ENCODE results near the gene RMND5B. TPM values are rescaled to one million over a fixed set of nuclear protein-coding genes. Genes with fewer than 3 reads are reported as not detected.
"Not testable (repeated sequence)": the region's sequence is repeated elsewhere in the genome, so short reads cannot be mapped to it uniquely, and the experiment has no call there.

Gene RMND5B
- total and polyA plus RNA-seq, 4 donors = 24.4 to 46.1 (median 36.1) TPM

DNA sequence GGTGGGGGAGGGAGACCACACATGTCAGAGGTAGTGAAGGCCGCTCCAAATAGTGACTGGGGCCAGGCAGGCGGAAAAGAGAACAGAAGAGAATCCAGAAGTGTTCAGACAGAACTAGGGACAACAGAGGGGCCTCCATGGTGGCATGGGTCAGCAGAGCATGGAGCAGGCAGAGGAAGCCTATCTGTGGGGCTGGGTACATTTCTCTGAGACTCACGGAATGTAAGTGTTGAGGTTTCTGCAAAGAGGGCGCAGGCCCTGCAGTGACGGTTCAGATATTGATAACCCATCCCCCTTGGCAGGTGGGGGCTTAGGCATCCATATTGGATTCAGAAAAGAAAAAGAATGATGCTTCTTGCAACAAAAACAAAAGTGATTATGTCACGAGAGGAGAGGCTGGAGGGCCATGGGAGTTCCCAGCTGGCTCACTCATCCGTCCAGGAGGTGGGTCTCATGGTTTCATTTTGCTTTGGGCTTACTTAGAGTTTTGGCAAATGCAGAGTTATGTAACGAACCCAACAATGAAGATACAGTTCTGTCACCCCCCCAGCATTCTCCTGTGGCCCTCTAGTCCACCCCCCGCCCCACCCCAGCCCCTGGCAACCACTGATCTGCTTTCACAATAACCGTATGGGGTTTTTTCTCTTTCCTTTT lies 5.4 kb upstream of the RMND5B start:
- TF ChIP-seq, protein P1, sequence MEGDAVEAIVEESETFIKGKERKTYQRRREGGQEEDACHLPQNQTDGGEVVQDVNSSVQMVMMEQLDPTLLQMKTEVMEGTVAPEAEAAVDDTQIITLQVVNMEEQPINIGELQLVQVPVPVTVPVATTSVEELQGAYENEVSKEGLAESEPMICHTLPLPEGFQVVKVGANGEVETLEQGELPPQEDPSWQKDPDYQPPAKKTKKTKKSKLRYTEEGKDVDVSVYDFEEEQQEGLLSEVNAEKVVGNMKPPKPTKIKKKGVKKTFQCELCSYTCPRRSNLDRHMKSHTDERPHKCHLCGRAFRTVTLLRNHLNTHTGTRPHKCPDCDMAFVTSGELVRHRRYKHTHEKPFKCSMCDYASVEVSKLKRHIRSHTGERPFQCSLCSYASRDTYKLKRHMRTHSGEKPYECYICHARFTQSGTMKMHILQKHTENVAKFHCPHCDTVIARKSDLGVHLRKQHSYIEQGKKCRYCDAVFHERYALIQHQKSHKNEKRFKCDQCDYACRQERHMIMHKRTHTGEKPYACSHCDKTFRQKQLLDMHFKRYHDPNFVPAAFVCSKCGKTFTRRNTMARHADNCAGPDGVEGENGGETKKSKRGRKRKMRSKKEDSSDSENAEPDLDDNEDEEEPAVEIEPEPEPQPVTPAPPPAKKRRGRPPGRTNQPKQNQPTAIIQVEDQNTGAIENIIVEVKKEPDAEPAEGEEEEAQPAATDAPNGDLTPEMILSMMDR (IDR thresholded peaks at IDR 0.05; ENCODE audit: control extremely low read depth, extremely low read depth) = no peak
- Histone ChIP-seq H3K4me1 (ENCODE audit: control insufficient read depth in 5 of 5, insufficient read depth in 5 of 5, low read length in 5 of 5) (peaks cover 0 to 26% (median 10%) of the 10 kb centered on the region in 5 donors), H3K27ac (ENCODE audit: low read depth in 1 of 2, low read length in 1 of 2) (no peak overlapping the region), H3K9me3 (ENCODE audit: control insufficient read depth in 4 of 4, insufficient read depth in 3 of 4, low read length in 3 of 4) (no peaks in the 10 kb centered on the region), H3K4me3 (no peak overlapping the region), H3K9ac (ENCODE audit: insufficient read depth in 1 of 2, low read length in 2 of 2) (no peak overlapping the region), H3K27me3 (ENCODE audit: control insufficient read depth in 3 of 3, insufficient read depth in 3 of 3, low read length in 2 of 3) (peaks cover 0 to 2% (median 0%) of the 10 kb centered on the region in 3 donors), H3K36me3 (ENCODE audit: control insufficient read depth in 4 of 4, insufficient read depth in 4 of 4, low read length in 4 of 4) (peaks cover 0 to 5% (median 0%) of the 10 kb centered on the region in 4 donors)
- DNase-seq (no peak), ATAC-seq (ENCODE audit: insufficient read depth, low FRiP score) (no peak)
- 62 to 75% methylated on average over 10 of the region's 10 CpGs for WGBS, 2 donors

DNA sequence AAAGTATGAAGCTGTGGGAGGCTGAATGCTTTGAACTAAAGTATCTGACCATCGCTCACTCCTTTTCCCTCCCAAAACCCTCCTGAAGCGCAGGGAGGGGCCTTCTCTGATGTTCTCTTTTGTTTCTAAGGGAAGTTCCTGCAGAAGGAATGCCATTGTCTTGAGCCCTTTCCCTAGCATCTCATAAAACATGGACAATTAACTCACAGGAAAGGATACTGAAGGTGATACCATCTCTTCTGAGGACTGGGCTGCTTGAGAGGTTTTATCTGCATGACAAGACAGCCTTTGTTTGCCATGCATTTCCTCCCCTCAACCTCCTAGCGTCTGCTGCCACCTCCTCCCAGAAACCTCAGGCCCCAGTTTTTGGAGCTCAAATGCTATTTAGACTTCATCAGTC lies 4.3 kb upstream of the RMND5B start:
- TF ChIP-seq, protein P1 (IDR thresholded peaks at IDR 0.05; ENCODE audit: control extremely low read depth, extremely low read depth) = no peak
- DNase-seq = no peak
- Histone ChIP-seq H3K9ac (ENCODE audit: insufficient read depth in 1 of 2, low read length in 2 of 2) (no peak overlapping the region), H3K27ac (ENCODE audit: low read depth in 1 of 2, low read length in 1 of 2) (no peak overlapping the region), H3K27me3 (ENCODE audit: control insufficient read depth in 3 of 3, insufficient read depth in 3 of 3, low read length in 2 of 3) (no peaks in the 10 kb centered on the region), H3K36me3 (ENCODE audit: control insufficient read depth in 4 of 4, insufficient read depth in 4 of 4, low read length in 4 of 4) (peaks cover 0 to 3% (median 0%) of the 10 kb centered on the region in 4 donors), H3K4me1 (ENCODE audit: control insufficient read depth in 5 of 5, insufficient read depth in 5 of 5, low read length in 5 of 5) (peaks cover 0 to 22% (median 10%) of the 10 kb centered on the region in 5 donors), H3K9me3 (ENCODE audit: control insufficient read depth in 4 of 4, insufficient read depth in 3 of 4, low read length in 3 of 4) (no peaks in the 10 kb centered on the region), H3K4me3 (no peak overlapping the region)
- WGBS, 2 donors = 52 to 57% methylated on average over 3 of the region's 3 CpGs
- no peak for ATAC-seq (ENCODE audit: insufficient read depth, low FRiP score)

DNA sequence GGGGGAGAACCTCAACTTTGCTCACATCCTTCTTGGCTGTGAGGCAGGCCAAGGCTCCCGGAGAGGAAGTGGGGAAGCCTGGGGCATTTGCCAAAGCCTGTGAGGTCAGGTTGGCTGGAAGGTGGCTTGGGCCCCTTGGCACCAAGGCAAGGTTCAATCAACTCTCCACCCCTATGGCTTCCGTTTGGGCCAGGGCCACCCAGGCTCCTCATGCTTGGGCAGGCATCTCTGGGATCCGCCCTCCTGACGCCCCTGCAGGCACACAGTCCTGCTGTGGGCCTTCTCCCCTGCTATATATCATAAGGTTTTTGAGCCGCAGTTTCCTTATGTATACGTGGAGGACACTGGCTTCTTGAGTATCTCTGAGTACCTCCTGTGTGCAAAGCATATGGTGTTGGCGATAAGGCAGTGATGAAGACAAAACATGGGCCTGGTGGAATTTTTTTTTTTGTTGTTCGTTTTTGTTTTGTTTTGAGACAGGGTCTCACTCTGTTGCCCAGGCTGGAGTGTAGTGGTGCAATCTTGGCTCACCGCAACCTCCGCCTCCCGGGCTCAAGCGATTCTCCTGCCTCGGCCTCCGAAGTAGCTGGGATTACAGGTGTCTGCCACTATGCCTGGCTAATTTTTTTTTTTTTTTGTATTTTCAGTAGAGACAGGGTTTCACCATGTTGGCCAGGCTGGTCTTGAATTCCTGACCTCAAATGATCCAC lies 3.4 kb upstream of the RMND5B start:
- H3K4me3 ChIP-seq; H3K36me3 ChIP-seq (ENCODE audit: control insufficient read depth in 4 of 4, insufficient read depth in 4 of 4, low read length in 4 of 4); DNase-seq; ATAC-seq (ENCODE audit: insufficient read depth, low FRiP score); H3K27me3 ChIP-seq (ENCODE audit: control insufficient read depth in 3 of 3, insufficient read depth in 3 of 3, low read length in 2 of 3); H3K9me3 ChIP-seq (ENCODE audit: control insufficient read depth in 4 of 4, insufficient read depth in 3 of 4, low read length in 3 of 4); H3K27ac ChIP-seq (ENCODE audit: low read depth in 1 of 2, low read length in 1 of 2); H3K9ac ChIP-seq (ENCODE audit: insufficient read depth in 1 of 2, low read length in 2 of 2): not testable (repeated sequence)
- 56 to 72% methylated on average over 14 of the region's 14 CpGs for WGBS, 2 donors
- H3K4me1 ChIP-seq (ENCODE audit: control insufficient read depth in 5 of 5, insufficient read depth in 5 of 5, low read length in 5 of 5) = peaks cover 0 to 21% (median 10%) of the 10 kb centered on the region in 5 donors

DNA sequence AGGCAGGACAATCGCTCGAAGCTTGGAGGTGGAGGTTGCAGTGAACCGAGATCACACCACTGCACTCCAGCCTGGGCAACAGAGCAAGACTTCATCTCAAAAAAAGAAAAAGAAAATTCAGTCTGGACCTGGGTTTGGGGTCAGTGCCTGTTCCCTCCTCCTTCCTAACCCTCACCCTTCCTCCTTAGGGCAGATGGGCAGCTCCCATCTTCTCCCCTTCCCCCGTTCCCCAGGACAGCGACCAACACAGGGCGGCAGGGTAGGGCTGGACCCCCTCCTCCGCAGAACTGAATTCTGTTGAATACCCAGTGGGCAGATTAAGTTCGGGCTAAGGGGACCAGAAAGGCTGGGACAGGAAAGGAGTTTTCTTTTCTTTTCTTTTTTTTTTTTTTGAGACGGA lies 1.5 kb upstream of the RMND5B start:
- Histone ChIP-seq H3K4me3 (no peak overlapping the region), H3K9me3 (ENCODE audit: control insufficient read depth in 4 of 4, insufficient read depth in 3 of 4, low read length in 3 of 4) (no peaks in the 10 kb centered on the region), H3K4me1 (ENCODE audit: control insufficient read depth in 5 of 5, insufficient read depth in 5 of 5, low read length in 5 of 5) (peaks cover 0 to 11% (median 5%) of the 10 kb centered on the region in 5 donors), H3K27me3 (ENCODE audit: control insufficient read depth in 3 of 3, insufficient read depth in 3 of 3, low read length in 2 of 3) (no peaks in the 10 kb centered on the region), H3K9ac (ENCODE audit: insufficient read depth in 1 of 2, low read length in 2 of 2) (no peak overlapping the region), H3K36me3 (ENCODE audit: control insufficient read depth in 4 of 4, insufficient read depth in 4 of 4, low read length in 4 of 4) (peaks cover 0 to 4% (median 1%) of the 10 kb centered on the region in 4 donors), H3K27ac (ENCODE audit: low read depth in 1 of 2, low read length in 1 of 2) (no peak overlapping the region)
- 89 to 96% methylated on average over 9 of the region's 9 CpGs for WGBS, 2 donors
- no peak for DNase-seq
- TF ChIP-seq, protein P1 (IDR thresholded peaks at IDR 0.05; ENCODE audit: control extremely low read depth, extremely low read depth) = no peak
- no peak for ATAC-seq (ENCODE audit: insufficient read depth, low FRiP score)

DNA sequence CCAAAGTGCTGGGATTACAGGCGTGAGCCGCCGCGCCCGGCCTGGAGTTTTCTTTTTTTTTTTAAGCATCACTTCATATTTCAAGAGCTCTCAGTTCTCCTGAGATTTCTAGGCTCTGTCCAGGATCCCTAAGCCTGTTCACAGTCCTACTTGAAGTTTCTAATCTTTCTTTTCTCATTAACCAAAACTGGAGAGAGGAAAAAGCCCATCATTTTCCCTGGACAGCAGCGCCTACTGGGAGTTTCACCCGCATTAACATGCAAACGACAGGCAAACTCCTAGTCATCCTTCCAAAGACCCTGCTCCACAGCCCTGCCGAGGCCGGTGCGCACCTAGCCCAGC lies 609 bp upstream of the RMND5B start:
- H3K9me3 ChIP-seq (ENCODE audit: control insufficient read depth in 4 of 4, insufficient read depth in 3 of 4, low read length in 3 of 4); H3K36me3 ChIP-seq (ENCODE audit: control insufficient read depth in 4 of 4, insufficient read depth in 4 of 4, low read length in 4 of 4); H3K4me1 ChIP-seq (ENCODE audit: control insufficient read depth in 5 of 5, insufficient read depth in 5 of 5, low read length in 5 of 5); H3K27me3 ChIP-seq (ENCODE audit: control insufficient read depth in 3 of 3, insufficient read depth in 3 of 3, low read length in 2 of 3); ATAC-seq (ENCODE audit: insufficient read depth, low FRiP score): not testable (repeated sequence)
- Histone ChIP-seq H3K27ac (ENCODE audit: low read depth in 1 of 2, low read length in 1 of 2) (peak overlapping the region; percentile 94 to 96), H3K4me3 (peak overlapping the region; percentile 96), H3K9ac (ENCODE audit: insufficient read depth in 1 of 2, low read length in 2 of 2) (peak overlapping the region in 1 of 2 donors; percentile 61)
- peak in 1 of 3 donors; percentile 49 for DNase-seq
- WGBS, 2 donors = 5 to 10% methylated on average over 10 to 11 of the region's 11 CpGs

Measured in lung (tissue), 12 donors.